Measurements from ENCODE around the gene PDCD7.

DNA sequence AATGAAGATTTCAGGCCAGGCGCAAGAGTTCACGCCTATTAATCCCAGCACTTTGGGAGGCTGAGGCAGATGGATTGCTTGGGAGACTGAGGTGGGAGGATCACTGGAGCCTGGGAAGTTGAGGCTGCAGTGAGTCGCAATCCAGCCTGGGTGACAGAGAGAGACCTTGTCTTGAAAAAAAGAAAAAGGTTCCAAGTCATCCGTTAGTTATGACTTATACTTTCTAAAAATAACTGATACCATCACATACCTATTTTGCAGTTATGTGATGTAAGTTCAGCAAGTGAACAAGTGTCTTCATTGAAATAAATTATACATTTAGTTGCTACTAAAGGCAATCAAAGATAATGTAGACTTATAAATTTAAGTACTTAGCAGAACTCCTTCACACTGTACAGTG, 29.4 kb upstream of the PDCD7 start:
- TF ChIP-seq, protein P1, sequence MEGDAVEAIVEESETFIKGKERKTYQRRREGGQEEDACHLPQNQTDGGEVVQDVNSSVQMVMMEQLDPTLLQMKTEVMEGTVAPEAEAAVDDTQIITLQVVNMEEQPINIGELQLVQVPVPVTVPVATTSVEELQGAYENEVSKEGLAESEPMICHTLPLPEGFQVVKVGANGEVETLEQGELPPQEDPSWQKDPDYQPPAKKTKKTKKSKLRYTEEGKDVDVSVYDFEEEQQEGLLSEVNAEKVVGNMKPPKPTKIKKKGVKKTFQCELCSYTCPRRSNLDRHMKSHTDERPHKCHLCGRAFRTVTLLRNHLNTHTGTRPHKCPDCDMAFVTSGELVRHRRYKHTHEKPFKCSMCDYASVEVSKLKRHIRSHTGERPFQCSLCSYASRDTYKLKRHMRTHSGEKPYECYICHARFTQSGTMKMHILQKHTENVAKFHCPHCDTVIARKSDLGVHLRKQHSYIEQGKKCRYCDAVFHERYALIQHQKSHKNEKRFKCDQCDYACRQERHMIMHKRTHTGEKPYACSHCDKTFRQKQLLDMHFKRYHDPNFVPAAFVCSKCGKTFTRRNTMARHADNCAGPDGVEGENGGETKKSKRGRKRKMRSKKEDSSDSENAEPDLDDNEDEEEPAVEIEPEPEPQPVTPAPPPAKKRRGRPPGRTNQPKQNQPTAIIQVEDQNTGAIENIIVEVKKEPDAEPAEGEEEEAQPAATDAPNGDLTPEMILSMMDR (conservative IDR thresholded peaks at IDR 0.05; ENCODE audit: low read length): no peak
- no peak for TF ChIP-seq EZH2phosphoT487 (IDR thresholded peaks at IDR 0.05; ENCODE audit: borderline replicate concordance)

Data from Loucy (cell line).